ENCODE results near the gene GIPR.
"Not testable (repeated sequence)": the region's sequence is repeated elsewhere in the genome, so short reads cannot be mapped to it uniquely, and the experiment has no call there.

The GIPR gene, protein sequence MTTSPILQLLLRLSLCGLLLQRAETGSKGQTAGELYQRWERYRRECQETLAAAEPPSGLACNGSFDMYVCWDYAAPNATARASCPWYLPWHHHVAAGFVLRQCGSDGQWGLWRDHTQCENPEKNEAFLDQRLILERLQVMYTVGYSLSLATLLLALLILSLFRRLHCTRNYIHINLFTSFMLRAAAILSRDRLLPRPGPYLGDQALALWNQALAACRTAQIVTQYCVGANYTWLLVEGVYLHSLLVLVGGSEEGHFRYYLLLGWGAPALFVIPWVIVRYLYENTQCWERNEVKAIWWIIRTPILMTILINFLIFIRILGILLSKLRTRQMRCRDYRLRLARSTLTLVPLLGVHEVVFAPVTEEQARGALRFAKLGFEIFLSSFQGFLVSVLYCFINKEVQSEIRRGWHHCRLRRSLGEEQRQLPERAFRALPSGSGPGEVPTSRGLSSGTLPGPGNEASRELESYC

GRCh38 chr19:45667620-45668341, at the start of gene GIPR:
Gene GIPR (plus strand): TSS chr19:45668221. CDS start chr19:45669521, 1,300 bp downstream.
- H3K4me3 ChIP-seq, result peak within 1 kb of the TSS; percentile 61
- no peak within 1 kb of the TSS for H3K27ac ChIP-seq
- no peak for DNase-seq (ENCODE audit: low spot score)
- TF ChIP-seq, protein P1, sequence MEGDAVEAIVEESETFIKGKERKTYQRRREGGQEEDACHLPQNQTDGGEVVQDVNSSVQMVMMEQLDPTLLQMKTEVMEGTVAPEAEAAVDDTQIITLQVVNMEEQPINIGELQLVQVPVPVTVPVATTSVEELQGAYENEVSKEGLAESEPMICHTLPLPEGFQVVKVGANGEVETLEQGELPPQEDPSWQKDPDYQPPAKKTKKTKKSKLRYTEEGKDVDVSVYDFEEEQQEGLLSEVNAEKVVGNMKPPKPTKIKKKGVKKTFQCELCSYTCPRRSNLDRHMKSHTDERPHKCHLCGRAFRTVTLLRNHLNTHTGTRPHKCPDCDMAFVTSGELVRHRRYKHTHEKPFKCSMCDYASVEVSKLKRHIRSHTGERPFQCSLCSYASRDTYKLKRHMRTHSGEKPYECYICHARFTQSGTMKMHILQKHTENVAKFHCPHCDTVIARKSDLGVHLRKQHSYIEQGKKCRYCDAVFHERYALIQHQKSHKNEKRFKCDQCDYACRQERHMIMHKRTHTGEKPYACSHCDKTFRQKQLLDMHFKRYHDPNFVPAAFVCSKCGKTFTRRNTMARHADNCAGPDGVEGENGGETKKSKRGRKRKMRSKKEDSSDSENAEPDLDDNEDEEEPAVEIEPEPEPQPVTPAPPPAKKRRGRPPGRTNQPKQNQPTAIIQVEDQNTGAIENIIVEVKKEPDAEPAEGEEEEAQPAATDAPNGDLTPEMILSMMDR (IDR thresholded peaks at IDR 0.05), result no peak

GRCh38 chr19:45621389-45621788, 46.6 kb upstream of the GIPR start:
- no peak overlapping the region for H3K27ac ChIP-seq
- no peak for DNase-seq (ENCODE audit: low spot score)
- TF ChIP-seq, protein P1 (IDR thresholded peaks at IDR 0.05), result no peak
- H3K4me3 ChIP-seq, result no peak overlapping the region

GRCh38 chr19:45621976-45622503, 46.0 kb upstream of the GIPR start:
- TF ChIP-seq, protein P1 (IDR thresholded peaks at IDR 0.05), result no peak
- H3K27ac ChIP-seq, result no peak overlapping the region
- H3K4me3 ChIP-seq, result no peak overlapping the region
- DNase-seq (ENCODE audit: low spot score), result no peak

DNA sequence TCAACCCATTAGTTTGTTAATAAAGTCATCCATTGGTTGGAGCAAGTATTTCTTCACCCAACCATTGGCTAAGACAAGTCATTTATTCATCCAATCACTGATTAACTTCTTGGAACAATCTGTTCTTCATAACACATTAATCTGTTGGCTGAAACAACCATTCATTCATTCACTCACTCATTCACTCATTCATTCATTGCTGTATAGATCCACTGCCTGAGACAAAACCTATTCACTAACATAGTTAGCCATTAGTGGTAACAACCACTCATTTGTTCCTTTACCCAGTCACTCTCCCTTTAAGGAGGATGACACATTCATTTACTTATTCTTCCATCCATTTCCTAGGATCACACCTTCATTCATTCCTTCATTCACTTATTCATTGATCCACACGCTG, 44.0 kb upstream of the GIPR start:
- Histone ChIP-seq H3K4me3 (no peak overlapping the region), H3K27ac (no peak overlapping the region)
- TF ChIP-seq, protein P1 (IDR thresholded peaks at IDR 0.05), result no peak
- DNase-seq (ENCODE audit: low spot score), result no peak

GRCh38 chr19:45628219-45628618, 39.8 kb upstream of the GIPR start:
- DNase-seq (ENCODE audit: low spot score); H3K27ac ChIP-seq; H3K4me3 ChIP-seq: not testable (repeated sequence)

- Histone ChIP-seq H3K27ac (no peak overlapping the region), H3K4me3 (no peak overlapping the region)
- TF ChIP-seq, protein P1 (IDR thresholded peaks at IDR 0.05), result no peak
- DNase-seq (ENCODE audit: low spot score), result no peak
Observed at GRCh38 chr19:45629704-45630103, 38.3 kb upstream of the GIPR start.

- Histone ChIP-seq H3K4me3 (no peak overlapping the region), H3K27ac (no peak overlapping the region)
- TF ChIP-seq, protein P1 (IDR thresholded peaks at IDR 0.05), result no peak
- DNase-seq (ENCODE audit: low spot score), result no peak
Observed at GRCh38 chr19:45630463-45630862, 37.6 kb upstream of the GIPR start.
